Stimulated activated memory B cell treated with anti-CD40 and anti-IgM and Interleukin-4, amounts not matched to agents 10 μg/mL and 1 μg/mL and 100 μg/mL, for 72 hours (primary cell): Measurements from ENCODE around the gene TMEM214.
"Not testable (repeated sequence)": the region's sequence is repeated elsewhere in the genome, so short reads cannot be mapped to it uniquely, and the experiment has no call there.

ENCODE experiments used
- ATAC-seq: fragments of 150-1000 bp; cut with Tn5 transposase; 2 replicates; pipeline ENCODE4 v1.10.0; 2021
- H3K27ac Mint-ChIP-seq: one replicate; pipeline ENCODE4 v1.8.0; 2022; ENCODE audit warnings: mild to moderate bottlenecking, mixed read lengths
- H3K27me3 Mint-ChIP-seq: one replicate; pipeline ENCODE4 v1.8.0; 2022; ENCODE audit warnings: mixed read lengths
- H3K36me3 Mint-ChIP-seq: one replicate; pipeline ENCODE4 v1.8.0; 2022; ENCODE audit warnings: mixed read lengths
- H3K4me1 Mint-ChIP-seq: one replicate; pipeline ENCODE4 v1.8.0; 2022; ENCODE audit warnings: mixed read lengths
- H3K4me3 Mint-ChIP-seq: one replicate; pipeline ENCODE4 v1.8.0; 2022; ENCODE audit warnings: mild to moderate bottlenecking, moderate library complexity, mixed read lengths
- H3K9me3 Mint-ChIP-seq: one replicate; pipeline ENCODE4 v1.8.0; 2022; ENCODE audit warnings: mixed read lengths

The TMEM214 gene

DNA sequence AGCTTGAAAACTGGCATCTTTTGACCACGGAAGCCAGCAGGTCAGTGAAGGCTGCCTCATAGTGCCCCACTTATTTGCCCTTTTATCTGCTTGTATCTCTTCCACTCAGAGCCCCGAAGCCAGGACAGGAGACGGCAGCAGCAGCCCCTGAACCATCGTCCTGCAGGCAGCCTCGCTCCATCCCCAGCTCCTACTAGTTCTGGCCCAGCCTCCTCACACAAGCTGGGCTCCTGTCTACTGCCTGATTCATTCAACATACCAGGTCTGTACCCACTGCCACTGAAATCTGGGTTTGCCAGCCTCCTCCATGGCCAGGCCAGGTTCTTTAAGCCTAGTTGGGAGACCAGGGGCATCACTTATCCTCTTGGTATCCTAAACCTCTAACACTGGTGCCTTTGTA, 34.6 kb downstream of the TMEM214 start:
- H3K36me3 Mint-ChIP-seq: peaks cover 57% of the 10 kb centered on the region
- H3K4me1 Mint-ChIP-seq: peaks cover 51% of the 10 kb centered on the region
- H3K27me3 Mint-ChIP-seq: no peaks in the 10 kb centered on the region
- H3K27ac Mint-ChIP-seq: no peak overlapping the region
- ATAC-seq: no peak
- H3K9me3 Mint-ChIP-seq: no peaks in the 10 kb centered on the region
- no peak overlapping the region for H3K4me3 Mint-ChIP-seq

DNA sequence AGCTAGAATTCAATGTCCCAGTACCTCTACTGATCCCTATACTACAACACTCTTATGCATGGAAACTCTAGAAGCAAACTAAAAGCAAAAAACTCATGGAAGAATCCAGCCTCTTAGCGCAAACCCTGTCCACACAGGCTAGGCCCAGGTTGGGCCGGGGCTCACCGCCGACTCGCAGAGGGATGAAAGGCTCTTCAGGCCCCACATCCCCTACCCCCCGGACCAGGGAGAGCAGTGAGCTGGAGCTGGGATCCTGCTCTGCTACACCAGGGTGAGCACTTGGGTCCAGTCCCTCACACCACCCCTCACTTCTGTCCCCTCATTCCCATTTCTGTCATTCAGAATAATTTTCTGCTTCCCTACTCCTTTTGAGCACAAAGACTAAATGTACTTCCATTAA, 36.7 kb downstream of the TMEM214 start:
- Mint-ChIP-seq H3K27ac (peak overlapping the region; percentile 81), H3K36me3 (peaks cover 41% of the 10 kb centered on the region), H3K4me3 (no peak overlapping the region), H3K9me3 (no peaks in the 10 kb centered on the region), H3K27me3 (no peaks in the 10 kb centered on the region), H3K4me1 (peaks cover 59% of the 10 kb centered on the region)
- no peak for ATAC-seq

DNA sequence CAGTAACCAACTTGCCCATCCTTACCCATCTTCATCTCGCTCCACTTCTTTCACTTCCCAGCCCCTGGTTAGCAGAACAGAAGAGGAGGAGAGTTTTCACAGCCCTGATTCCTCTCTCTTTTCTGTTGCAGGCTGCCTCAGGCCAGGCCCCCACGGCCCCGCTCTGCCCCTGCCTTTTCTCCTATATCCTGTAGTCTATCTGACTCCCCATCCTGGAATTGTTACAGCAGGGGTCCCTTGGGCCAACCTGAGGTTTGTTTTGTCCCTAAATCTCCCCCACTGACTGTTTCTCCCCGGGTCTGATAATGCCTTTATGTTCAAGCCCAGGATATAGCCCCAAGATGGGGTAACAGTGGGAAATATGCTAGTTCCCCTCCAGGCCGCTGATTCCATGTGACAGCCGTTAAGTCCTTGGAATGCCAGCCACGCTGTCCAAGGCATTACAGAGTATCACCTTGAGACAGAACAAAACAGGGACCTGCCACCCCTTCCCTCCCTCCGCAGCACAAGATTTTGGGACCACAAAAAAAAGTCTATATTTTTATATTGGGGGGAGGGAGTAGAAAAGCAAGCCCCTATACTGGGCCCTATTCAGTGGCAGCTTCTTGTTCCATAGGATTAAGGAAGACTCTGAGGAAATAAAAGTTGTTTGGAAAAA, 37.3 kb downstream of the TMEM214 start:
- H3K36me3 Mint-ChIP-seq: peaks cover 38% of the 10 kb centered on the region
- H3K4me1 Mint-ChIP-seq: peaks cover 65% of the 10 kb centered on the region
- peak overlapping the region; percentile 81 for H3K27ac Mint-ChIP-seq
- H3K4me3 Mint-ChIP-seq: peak overlapping the region; percentile 89
- no peaks in the 10 kb centered on the region for H3K9me3 Mint-ChIP-seq
- no peaks in the 10 kb centered on the region for H3K27me3 Mint-ChIP-seq
- no peak for ATAC-seq

DNA sequence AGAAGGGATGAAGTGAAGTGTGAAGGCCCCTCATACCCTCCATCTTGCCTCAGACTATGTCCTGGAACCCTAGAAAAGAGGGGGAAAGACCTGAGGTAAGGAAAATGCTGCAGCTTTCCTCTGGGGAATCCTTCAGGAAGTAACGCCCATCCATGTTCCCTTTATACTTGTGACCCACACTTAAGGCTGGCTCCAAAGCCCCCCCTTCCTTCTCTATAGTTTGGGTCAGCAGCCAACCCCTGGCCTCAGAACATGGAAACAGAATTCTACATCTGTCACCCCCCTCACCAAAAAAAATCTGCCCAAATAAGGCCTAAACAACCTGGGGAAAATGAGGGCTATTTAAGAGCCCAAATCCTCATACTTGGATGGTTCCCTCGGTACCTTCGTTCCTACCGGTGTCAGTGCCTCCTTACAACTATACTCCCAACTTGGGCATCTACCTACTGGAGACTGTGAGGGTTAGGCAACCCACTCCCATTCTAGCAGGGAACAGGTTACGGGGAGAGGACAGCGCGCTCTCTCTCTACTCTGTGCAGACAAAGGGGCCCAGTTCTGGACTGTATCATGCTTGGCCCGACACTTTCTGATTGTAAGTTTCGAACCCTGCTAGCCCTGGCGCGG, 38.0 kb downstream of the TMEM214 start:
- peak overlapping the region; percentile 81 for H3K27ac Mint-ChIP-seq
- no peak for ATAC-seq
- H3K27me3 Mint-ChIP-seq: no peaks in the 10 kb centered on the region
- peaks cover 65% of the 10 kb centered on the region for H3K4me1 Mint-ChIP-seq
- no peaks in the 10 kb centered on the region for H3K9me3 Mint-ChIP-seq
- H3K4me3 Mint-ChIP-seq: peak overlapping the region; percentile 89
- peaks cover 31% of the 10 kb centered on the region for H3K36me3 Mint-ChIP-seq

DNA sequence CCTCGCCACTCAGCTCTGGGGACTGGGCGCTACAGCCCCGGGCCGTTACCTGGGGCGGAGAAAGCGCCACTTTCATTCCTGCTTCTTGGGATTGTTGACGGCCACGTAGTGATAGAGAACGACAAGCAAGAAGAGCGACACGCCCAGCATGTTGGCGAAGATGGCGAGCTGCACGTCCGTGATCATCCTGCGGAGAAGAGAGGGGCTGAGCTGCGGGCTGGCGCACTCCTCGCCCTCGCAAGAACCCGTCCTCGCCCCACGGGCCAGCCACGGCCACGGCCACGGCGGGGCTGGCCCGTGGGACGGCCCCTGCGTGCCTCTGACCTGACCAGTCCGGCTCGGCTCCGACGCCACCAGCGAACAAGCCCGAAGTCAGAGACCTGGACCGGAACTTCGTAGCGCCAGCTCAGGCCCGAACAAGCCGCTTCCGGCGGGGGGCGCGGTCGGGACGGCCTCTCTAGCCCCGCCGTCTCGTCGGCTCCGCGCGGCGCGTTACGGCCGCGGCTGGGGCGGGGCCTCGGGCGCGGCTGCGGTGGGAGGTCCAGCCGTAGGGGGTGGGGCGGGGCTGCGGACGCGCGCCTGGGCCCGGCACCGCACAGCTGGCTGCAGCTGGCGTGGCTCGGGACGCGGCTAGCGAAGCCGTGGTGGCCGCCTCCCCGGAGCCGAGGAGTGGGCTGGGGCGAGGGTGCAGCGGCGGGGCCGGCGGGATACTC, 38.7 kb downstream of the TMEM214 start, which contains the start of gene OST4:
Gene OST4 (minus strand): TSS at position 378 of the 713 bp plus-strand sequence.
- H3K27ac Mint-ChIP-seq: peak within 1 kb of the TSS; percentile 81
- peak within 1 kb of the TSS; percentile 89 for H3K4me3 Mint-ChIP-seq
- peaks cover 2% of the 10 kb centered on the region for H3K9me3 Mint-ChIP-seq
- peaks cover 65% of the 10 kb centered on the region for H3K4me1 Mint-ChIP-seq
- ATAC-seq: peak; percentile 98
- peaks cover 24% of the 10 kb centered on the region for H3K36me3 Mint-ChIP-seq
- no peaks in the 10 kb centered on the region for H3K27me3 Mint-ChIP-seq

DNA sequence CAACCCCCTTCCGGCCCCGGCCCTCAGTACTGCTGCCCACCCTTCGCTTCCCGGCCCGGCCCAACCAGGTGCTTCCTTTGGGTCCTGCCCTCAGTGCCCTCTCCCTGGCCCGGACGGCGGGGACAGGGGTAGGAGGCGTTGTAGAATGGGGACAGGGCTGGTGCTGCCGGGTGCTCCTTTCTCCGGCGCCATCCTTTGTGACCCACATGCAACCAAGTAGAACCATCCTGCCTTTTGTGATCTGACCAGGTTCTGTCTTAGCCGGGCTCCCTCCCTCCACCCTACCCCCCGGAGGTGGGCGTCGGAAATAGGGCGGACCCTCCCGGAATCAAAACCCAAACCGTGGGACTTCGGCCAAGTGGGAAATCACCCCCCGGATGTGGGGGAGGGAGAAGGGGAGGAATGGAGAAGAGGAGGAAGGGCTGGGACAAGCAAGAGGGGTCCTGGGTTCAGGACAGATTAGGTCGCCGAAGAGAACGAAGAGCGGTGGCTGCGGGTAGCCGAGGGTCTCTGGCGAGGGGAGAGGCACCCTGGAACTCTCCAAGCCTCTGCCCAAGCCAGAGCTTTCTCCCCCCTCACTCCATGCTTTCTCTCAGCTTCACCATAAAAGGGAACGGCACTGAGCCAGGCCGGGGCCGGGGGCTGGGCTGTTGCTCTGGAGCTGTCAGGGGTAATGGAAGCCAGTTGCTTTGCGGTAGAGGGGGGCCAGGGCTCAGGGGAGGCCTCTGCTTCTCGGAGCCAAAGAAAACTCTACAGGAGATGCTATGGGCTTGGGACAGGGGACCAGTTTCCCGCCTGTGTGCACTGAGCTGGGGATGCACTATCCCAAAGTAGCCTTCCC, 39.4 kb downstream of the TMEM214 start:
- peaks cover 68% of the 10 kb centered on the region for H3K4me1 Mint-ChIP-seq
- peaks cover 23% of the 10 kb centered on the region for H3K36me3 Mint-ChIP-seq
- peak overlapping the region; percentile 89 for H3K4me3 Mint-ChIP-seq
- no peaks in the 10 kb centered on the region for H3K27me3 Mint-ChIP-seq
- peaks cover 2% of the 10 kb centered on the region for H3K9me3 Mint-ChIP-seq
- peak overlapping the region; percentile 81 for H3K27ac Mint-ChIP-seq
- ATAC-seq: no peak

DNA sequence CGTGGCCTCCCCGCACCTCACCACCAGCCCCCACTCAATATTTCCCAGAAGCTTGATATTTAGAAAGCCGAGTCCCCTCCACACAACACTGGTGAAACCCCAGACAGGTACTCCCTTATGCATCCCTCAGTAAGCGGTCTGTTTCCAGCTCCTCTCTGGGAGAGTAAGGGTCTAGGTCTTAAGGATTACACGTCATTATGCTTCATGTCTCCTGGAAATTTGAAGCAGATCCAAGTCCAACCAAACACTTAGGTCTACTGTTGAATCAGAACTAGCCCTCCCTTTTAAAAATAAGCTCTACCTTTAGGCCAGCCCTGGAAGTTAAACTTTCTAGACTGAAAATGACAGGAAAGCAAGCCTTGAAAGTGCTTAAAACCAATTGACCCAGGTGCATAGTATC, 40.2 kb downstream of the TMEM214 start:
- Mint-ChIP-seq H3K9me3 (peaks cover 2% of the 10 kb centered on the region), H3K36me3 (peaks cover 23% of the 10 kb centered on the region), H3K4me1 (peaks cover 75% of the 10 kb centered on the region), H3K4me3 (peak overlapping the region; percentile 89), H3K27me3 (no peaks in the 10 kb centered on the region), H3K27ac (peak overlapping the region; percentile 44)
- no peak for ATAC-seq

DNA sequence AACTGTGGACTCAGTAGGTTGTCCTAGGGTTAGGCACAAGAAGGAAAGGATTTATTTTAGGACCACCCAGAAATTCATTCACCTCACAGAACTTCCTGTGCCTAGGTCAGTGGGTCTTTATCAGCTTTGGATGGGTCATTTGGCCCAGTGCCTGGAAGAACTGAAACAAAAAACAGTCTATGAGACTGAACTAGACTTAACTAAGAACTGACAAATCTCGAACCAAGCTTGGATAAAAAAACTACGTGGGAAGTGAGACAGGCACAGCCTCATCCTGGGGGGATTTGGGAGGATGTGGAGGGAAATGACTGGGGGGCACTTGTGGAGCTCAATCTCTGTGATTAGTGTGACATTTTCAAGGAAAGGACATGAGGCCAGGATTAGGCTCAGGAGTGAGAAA, 41.0 kb downstream of the TMEM214 start:
- peaks cover 15% of the 10 kb centered on the region for H3K36me3 Mint-ChIP-seq
- peaks cover 69% of the 10 kb centered on the region for H3K4me1 Mint-ChIP-seq
- ATAC-seq: no peak
- H3K27me3 Mint-ChIP-seq: no peaks in the 10 kb centered on the region
- H3K27ac Mint-ChIP-seq: peak overlapping the region; percentile 44
- H3K4me3 Mint-ChIP-seq: no peak overlapping the region
- peaks cover 2% of the 10 kb centered on the region for H3K9me3 Mint-ChIP-seq

DNA sequence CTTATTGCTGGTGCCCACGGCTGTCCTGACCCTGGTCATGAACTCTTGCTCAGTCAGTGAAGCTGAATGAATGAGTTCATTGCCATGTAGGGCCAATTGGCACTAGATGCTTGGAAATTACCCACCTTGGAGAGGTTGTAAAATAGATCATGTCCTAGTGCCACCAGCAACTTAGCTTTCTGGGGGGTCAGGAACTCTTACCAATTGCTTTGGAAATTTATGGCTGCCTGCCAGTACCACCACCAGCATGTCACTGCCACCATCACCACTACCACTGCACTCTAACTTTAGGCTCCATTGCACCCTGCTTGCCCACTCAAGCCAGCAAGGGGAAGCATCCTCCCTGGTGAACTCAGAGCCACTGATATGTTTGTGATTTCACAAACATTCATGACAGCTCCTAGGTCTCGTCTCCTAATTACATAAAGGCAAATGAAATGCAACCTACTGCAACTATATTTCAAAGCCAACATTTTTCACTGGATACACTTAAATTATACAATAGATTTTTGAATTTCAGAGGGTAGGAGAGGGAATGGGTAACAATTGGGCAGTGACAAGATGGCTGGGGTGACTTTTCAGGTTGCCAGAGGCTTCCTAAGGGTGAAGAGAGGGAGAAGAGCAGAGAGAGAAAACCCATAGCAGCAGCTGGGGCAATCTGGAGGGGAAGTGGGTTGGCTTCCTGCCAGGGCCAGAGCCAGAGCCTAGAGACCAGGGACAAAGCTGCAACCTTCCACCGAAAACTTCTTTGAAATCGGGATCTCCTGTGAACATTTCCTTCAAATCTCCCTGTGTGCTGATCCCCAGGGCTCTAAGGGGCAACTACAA, 42.2 kb downstream of the TMEM214 start:
- H3K4me3 Mint-ChIP-seq: peak overlapping the region; percentile 8
- ATAC-seq: no peak
- H3K36me3 Mint-ChIP-seq: peaks cover 3% of the 10 kb centered on the region
- peak overlapping the region; percentile 51 for H3K27ac Mint-ChIP-seq
- H3K27me3 Mint-ChIP-seq: no peaks in the 10 kb centered on the region
- H3K9me3 Mint-ChIP-seq: peaks cover 2% of the 10 kb centered on the region
- peaks cover 59% of the 10 kb centered on the region for H3K4me1 Mint-ChIP-seq

DNA sequence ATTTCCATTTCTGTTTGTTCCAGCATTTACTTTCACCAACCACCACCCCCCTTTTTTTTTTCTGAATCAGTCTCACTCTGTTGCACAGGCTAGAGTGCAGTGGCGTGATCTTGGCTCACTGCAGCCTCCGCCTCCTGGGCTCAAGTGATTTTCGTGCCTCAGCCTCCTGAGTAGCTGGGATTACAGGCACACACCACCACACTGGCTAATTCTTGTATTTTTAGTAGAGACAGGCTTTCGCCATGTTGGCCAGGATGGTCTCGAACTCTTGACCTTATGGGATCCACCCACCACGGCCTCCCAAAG, 42.8 kb downstream of the TMEM214 start:
- H3K9me3 Mint-ChIP-seq, H3K27me3 Mint-ChIP-seq, ATAC-seq, H3K36me3 Mint-ChIP-seq: not testable (repeated sequence)
- Mint-ChIP-seq H3K27ac (peak overlapping the region; percentile 51), H3K4me3 (peak overlapping the region; percentile 8), H3K4me1 (peaks cover 59% of the 10 kb centered on the region)

DNA sequence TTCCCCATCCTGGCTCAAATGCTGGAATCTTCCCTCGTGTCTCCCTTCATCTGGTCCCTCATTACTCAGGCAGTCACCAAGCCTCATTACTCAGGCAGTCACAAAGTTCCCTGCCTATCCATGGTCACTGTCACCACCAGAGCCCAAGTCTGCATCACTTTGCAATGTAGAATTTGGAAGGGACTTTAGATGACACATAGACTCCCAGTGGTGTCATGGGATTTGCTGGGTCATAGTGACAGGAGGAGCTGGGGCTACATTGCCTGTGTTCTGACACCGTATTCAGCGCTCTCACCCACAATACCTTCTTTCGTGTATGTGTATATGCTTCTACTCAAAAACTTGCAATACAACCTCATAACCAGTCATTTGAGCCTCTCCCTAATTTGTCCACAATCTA, 43.6 kb downstream of the TMEM214 start:
- no peak for ATAC-seq
- peak overlapping the region; percentile 38 for H3K4me3 Mint-ChIP-seq
- H3K4me1 Mint-ChIP-seq: peaks cover 62% of the 10 kb centered on the region
- peaks cover 2% of the 10 kb centered on the region for H3K9me3 Mint-ChIP-seq
- H3K27me3 Mint-ChIP-seq: no peaks in the 10 kb centered on the region
- H3K27ac Mint-ChIP-seq: peak overlapping the region; percentile 51
- H3K36me3 Mint-ChIP-seq: no peaks in the 10 kb centered on the region

DNA sequence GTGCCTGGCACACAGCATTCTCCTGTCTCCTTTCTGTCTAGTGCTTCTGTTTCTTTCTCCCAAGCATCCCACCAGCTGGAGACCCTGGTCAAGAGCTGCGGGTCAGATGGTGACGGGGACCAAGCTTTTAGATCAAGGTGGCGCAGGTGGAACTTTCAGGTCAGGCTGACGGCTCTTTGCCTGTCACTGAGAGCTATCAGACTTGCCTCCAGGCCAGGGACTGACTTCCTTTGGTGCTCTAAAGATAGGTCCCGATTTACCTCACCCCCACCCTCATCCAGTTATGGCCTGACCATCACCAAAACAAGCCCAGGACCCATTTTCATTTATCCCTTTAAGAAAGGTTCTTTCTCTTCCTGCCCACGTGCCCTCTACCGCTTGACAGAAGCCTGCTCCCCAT, 44.5 kb downstream of the TMEM214 start:
- Mint-ChIP-seq H3K27ac (peak overlapping the region; percentile 5), H3K9me3 (peaks cover 2% of the 10 kb centered on the region)

DNA sequence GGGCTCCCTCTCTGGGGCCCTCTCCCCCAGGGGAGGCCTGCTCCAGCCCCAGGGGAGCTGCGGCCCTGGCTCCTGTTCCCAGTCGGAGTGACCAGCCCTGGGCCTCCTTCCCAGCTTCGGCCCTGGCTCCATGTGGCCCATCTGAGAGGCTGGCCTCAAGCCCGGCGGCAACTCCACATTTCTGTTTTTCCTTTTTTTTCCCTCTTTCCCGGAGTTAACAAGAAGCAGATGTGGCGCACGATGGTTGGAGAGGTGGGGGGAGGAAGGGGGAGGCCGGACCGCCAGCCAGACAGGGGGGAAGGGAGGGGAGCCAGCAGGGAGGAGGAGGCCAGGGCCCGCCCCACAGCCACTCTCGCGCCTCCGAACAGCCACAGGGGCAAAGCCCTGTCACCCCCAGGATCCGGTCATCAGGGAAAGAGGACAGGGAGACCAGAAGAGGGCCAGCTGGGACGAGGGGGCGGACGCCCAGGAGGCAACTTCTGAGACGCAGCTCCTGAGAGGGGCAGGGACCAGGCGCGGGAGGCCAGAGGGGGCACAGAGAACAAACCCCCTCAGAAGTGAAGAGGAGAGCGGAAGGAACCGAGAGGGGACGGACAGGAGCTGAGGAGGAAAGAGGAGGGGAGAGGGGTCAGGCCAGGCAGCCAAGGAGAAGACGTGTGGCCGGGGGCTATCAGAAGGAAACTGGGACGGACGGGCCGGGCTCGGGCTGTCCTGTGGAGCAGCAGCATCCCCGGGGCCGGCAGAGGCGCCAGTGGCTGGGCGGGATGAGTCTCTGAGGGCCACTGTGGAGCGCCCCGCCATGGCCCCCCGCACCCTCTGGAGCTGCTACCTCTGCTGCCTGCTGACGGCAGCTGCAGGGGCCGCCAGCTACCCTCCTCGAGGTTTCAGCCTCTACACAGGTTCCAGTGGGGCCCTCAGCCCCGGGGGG, 45.8 kb downstream of the TMEM214 start, which contains the start of gene EMILIN1:
Gene EMILIN1 (plus strand): TSS at position 349 of the 928 bp plus-strand sequence. CDS start 451 bp downstream, at position 800.
- peaks cover 58% of the 10 kb centered on the region for H3K4me1 Mint-ChIP-seq
- peaks cover 2% of the 10 kb centered on the region for H3K9me3 Mint-ChIP-seq
- no peak for ATAC-seq
- no peak within 1 kb of the TSS for H3K4me3 Mint-ChIP-seq
- H3K27ac Mint-ChIP-seq: peak within 1 kb of the TSS; percentile 5
- H3K27me3 Mint-ChIP-seq: no peaks in the 10 kb centered on the region
- no peaks in the 10 kb centered on the region for H3K36me3 Mint-ChIP-seq

More for the DNA sequence above, 44.5 kb downstream of the TMEM214 start:
- no peak for ATAC-seq
- Mint-ChIP-seq H3K4me1 (peaks cover 62% of the 10 kb centered on the region), H3K27me3 (no peaks in the 10 kb centered on the region), H3K4me3 (no peak overlapping the region), H3K36me3 (no peaks in the 10 kb centered on the region)
